Spleen (tissue), 11 donors: ENCODE results near the gene CPNE9. TPM values are rescaled to one million over a fixed set of nuclear protein-coding genes. Genes with fewer than 3 reads are reported as not detected.
A peak's percentile ranks its signal among the peaks of the same experiment; 100 is the strongest.

Experiments
- DNase-seq: peaks from one replicate; pipeline ENCODE4 v3.0.0-alpha.2; 2020
- H3K27ac ChIP-seq, 8 donors: fragments of 200-600 bp; sonication (generic) in 7 of 8; 1 replicate in 4 of 8; 2 replicates in 4 of 8; pipeline versions ENCODE4 v1.5.0 to v1.8.0; 2016 to 2021; ENCODE audit warnings: inconsistent platforms in 4 of 8, mild to moderate bottlenecking in 4 of 8, moderate library complexity in 1 of 8
- H3K27me3 ChIP-seq, 7 donors: fragments of 200-600 bp; sonication (generic) in 6 of 7; replicated peaks in 1 of 7; 1 replicate in 4 of 7; 2 replicates in 3 of 7; pipeline versions ENCODE4 v1.5.0 to v1.8.0; 2016 to 2021; ENCODE audit warnings: inconsistent platforms in 3 of 7, mild to moderate bottlenecking in 1 of 7
- H3K36me3 ChIP-seq, 6 donors: fragments of 200-600 bp; sonication (generic) in 5 of 6; 1 replicate in 4 of 6; 2 replicates in 2 of 6; pipeline versions ENCODE4 v1.5.0 to v1.8.0; 2016 to 2021; ENCODE audit warnings: inconsistent platforms in 2 of 6
- H3K4me1 ChIP-seq, 6 donors: fragments of 200-600 bp; sonication (generic) in 5 of 6; 1 replicate in 3 of 6; 2 replicates in 3 of 6; pipeline versions ENCODE4 v1.5.0 to v1.8.0; 2016 to 2021; ENCODE audit warnings: inconsistent platforms in 3 of 6
- H3K4me3 ChIP-seq, 8 donors: fragments of 200-600 bp; sonication (generic) in 7 of 8; 1 replicate in 4 of 8; 2 replicates in 4 of 8; pipeline versions ENCODE4 v1.5.0 to v1.8.0; 2016 to 2021; ENCODE audit warnings: inconsistent platforms in 4 of 8, mild to moderate bottlenecking in 4 of 8, moderate library complexity in 2 of 8
- H3K9me3 ChIP-seq, 8 donors: fragments of 200-600 bp; sonication (generic) in 7 of 8; 1 replicate in 4 of 8; 2 replicates in 4 of 8; pipeline versions ENCODE4 v1.5.0 to v1.8.0; 2016 to 2021; ENCODE audit warnings: inconsistent platforms in 4 of 8
- CTCF ChIP-seq, 11 experiments: fragments of 200-600 bp in 7 of 11; fragments of 450-650 bp in 4 of 11; sonication (generic) in 4 of 11; IDR thresholded peaks in 8 of 11; conservative IDR thresholded peaks in 3 of 11; 1 replicate in 7 of 11; 2 replicates in 4 of 11; pipeline versions ENCODE4 v1.4.0 to v1.8.0; 2016 to 2021; ENCODE audit warnings: antibody characterized with exemption in 11 of 11, inconsistent platforms in 4 of 11, mild to moderate bottlenecking in 1 of 11
- POLR2A ChIP-seq, 3 donors: fragments of 450-650 bp; IDR thresholded peaks; one replicate each; pipeline ENCODE4 v1.5.1; 2017; ENCODE audit warnings: antibody characterized with exemption in 3 of 3, mild to moderate bottlenecking in 1 of 3
- POLR2AphosphoS5 ChIP-seq, 3 donors: sonication (generic); formaldehyde crosslinking; IDR thresholded peaks; one replicate each; pipeline ENCODE4 v1.5.1; 2017; ENCODE audit warnings: antibody characterized with exemption in 3 of 3
- WGBS, 5 donors: extraction: QIAGEN DNeasy Blood & Tissue Kit in 3 of 5; methylation state at CpG; one replicate each; pipeline versions ENCODE4 v1.1.5 to v1.1.7; 2013 to 2018; 5-methylcytosine and 5-hydroxymethylcytosine counted together
- intact Hi-C: fragments of 100-400 bp; cut with DNase I; formaldehyde crosslinking; loops from one replicate; pipeline ENCODE4 v1.15.0; 2023; ENCODE audit warnings: low total_unique reads
- polyA plus RNA-seq, 3 donors: library from polyadenylated mRNA; stranded (reverse); fragments of 200-250 nt; gene quantifications; one replicate each; pipeline ENCODE4 v1.2.1, GENCODE V29; 2013
- total RNA-seq, 7 donors: library from RNA; depleted of rRNA in 3 of 7; stranded (reverse); fragments of >200 nt in 3 of 7; fragmentation: NEBNext Ultra II Directional in 4 of 7; extraction: Animal tissue kit (Norgen Biotek cat#: 25700) in 4 of 7; gene quantifications; one replicate each; pipeline versions ENCODE4 v1.1.0 to v1.2.1, GENCODE V29; 2016 to 2021
- donor health status: healthy with polysubstance abuse.
- donor health status: DM: no; HTN: no; CAD: no; lungs with moderate emphysema.
- donor health status: DM: no; HTN: no; CAD: no.
- donor health status: Bipolar disorder and iron deficiency.
- donor health status: healthy.
- donor health status: DM: no; HTN: no; CAD: no.
- donor health status: DM: yes; HTN: yes; CAD: no.

Gene CPNE9
- total and polyA plus RNA-seq, 10 donors, result 0.15 to 0.63 (median 0.20) TPM; not detected in 6

- no peaks in the 10 kb centered on the region for H3K9me3 ChIP-seq
- H3K27me3 ChIP-seq, result peaks cover 0 to 5% (median under 1%) of the 10 kb centered on the region in 7 donors
- H3K4me1 ChIP-seq, result peaks cover 0 to 2% (median under 1%) of the 10 kb centered on the region in 6 donors
- TF ChIP-seq POLR2AphosphoS5 (IDR thresholded peaks at IDR 0.05) (peak in 2 of 3 donors; percentile 25 to 47), CTCF (IDR thresholded peaks at IDR 0.05 in 8 of 11, conservative IDR thresholded peaks at IDR 0.05 in 3 of 11) (no peak)
- peaks cover 0 to 99% (median 95%) of the 10 kb centered on the region in 6 donors for H3K36me3 ChIP-seq
- DNase-seq, result peak; percentile 43
- H3K27ac ChIP-seq, result no peak overlapping the region
- H3K4me3 ChIP-seq, result no peak overlapping the region
- intact Hi-C loops, result no loop called here
- WGBS, 5 donors, result 93 to 100% (median 97%) methylated on average over 2 to 3 of the region's 3 CpGs
Measured at GRCh38 chr3:9698293-9698692, 5.3 kb upstream of the CPNE9 start.

GRCh38 chr3:9700536-9700935 lies 3.1 kb upstream of the CPNE9 start:
- peaks cover 0 to 28% (median 19%) of the 10 kb centered on the region in 7 donors for H3K27me3 ChIP-seq

GRCh38 chr3:9701006-9701405 lies 2.6 kb upstream of the CPNE9 start:
- no peak for TF ChIP-seq POLR2A (IDR thresholded peaks at IDR 0.05)
- no peak for TF ChIP-seq CTCF (IDR thresholded peaks at IDR 0.05 in 8 of 11, conservative IDR thresholded peaks at IDR 0.05 in 3 of 11)
- TF ChIP-seq POLR2AphosphoS5 (IDR thresholded peaks at IDR 0.05), result no peak
- Histone ChIP-seq H3K27me3 (peaks cover 0 to 32% (median 19%) of the 10 kb centered on the region in 7 donors), H3K4me3 (no peak overlapping the region), H3K27ac (no peak overlapping the region), H3K4me1 (peaks cover 10 to 22% (median 18%) of the 10 kb centered on the region in 6 donors), H3K9me3 (no peaks in the 10 kb centered on the region), H3K36me3 (peaks cover 0 to 72% (median 68%) of the 10 kb centered on the region in 6 donors)
- 91 to 97% (median 93%) methylated on average over 6 to 7 of the region's 7 CpGs for WGBS, 5 donors
- intact Hi-C loops, result no loop called here
- DNase-seq, result peak; percentile 23

More at GRCh38 chr3:9700536-9700935, 3.1 kb upstream of the CPNE9 start:
- Histone ChIP-seq H3K9me3 (no peaks in the 10 kb centered on the region), H3K4me1 (peaks cover 10 to 22% (median 18%) of the 10 kb centered on the region in 6 donors), H3K36me3 (peaks cover 0 to 77% (median 73%) of the 10 kb centered on the region in 6 donors), H3K4me3 (no peak overlapping the region), H3K27ac (no peak overlapping the region)
- intact Hi-C loops, result no loop called here
- TF ChIP-seq POLR2AphosphoS5 (IDR thresholded peaks at IDR 0.05) (no peak), CTCF (IDR thresholded peaks at IDR 0.05 in 8 of 11, conservative IDR thresholded peaks at IDR 0.05 in 3 of 11) (no peak), POLR2A (IDR thresholded peaks at IDR 0.05) (no peak)
- peak; percentile 8 for DNase-seq
- WGBS, 5 donors, result 78 to 90% (median 82%) methylated on average over 2 of the region's 2 CpGs

- Histone ChIP-seq H3K4me3 (no peak overlapping the region), H3K27ac (no peak overlapping the region), H3K9me3 (no peaks in the 10 kb centered on the region), H3K4me1 (peaks cover 10 to 22% (median 18%) of the 10 kb centered on the region in 6 donors), H3K27me3 (peaks cover 0 to 39% (median 19%) of the 10 kb centered on the region in 7 donors), H3K36me3 (peaks cover 0 to 65% (median 61%) of the 10 kb centered on the region in 6 donors)
- intact Hi-C loops, result no loop called here
- DNase-seq, result peak; percentile 65
- WGBS, 5 donors, result 89 to 97% (median 95%) methylated on average over 5 to 10 of the region's 10 CpGs
- TF ChIP-seq CTCF (IDR thresholded peaks at IDR 0.05 in 8 of 11, conservative IDR thresholded peaks at IDR 0.05 in 3 of 11), result no peak
- TF ChIP-seq POLR2A (IDR thresholded peaks at IDR 0.05), result no peak
- peak in 1 of 3 donors; percentile 38 for TF ChIP-seq POLR2AphosphoS5 (IDR thresholded peaks at IDR 0.05)
Measured at GRCh38 chr3:9701711-9702110, 1.9 kb upstream of the CPNE9 start.
